VCaP (cell line): Measurements from ENCODE around the gene FOXJ3.

Source experiments
- H3K27ac ChIP-seq: fragments of 450-650 bp; 2 replicates; pipeline ENCODE4 v1.5.1; 2017
- CTCF ChIP-seq: fragments of 450-650 bp; conservative IDR thresholded peaks from 2 replicates; pipeline ENCODE4 v1.5.1; 2017; ENCODE audit warnings: mild to moderate bottlenecking, moderate library complexity

The FOXJ3 gene

GRCh38 chr1:42150651-42151050 lies 184.4 kb downstream of the FOXJ3 start:
- TF ChIP-seq CTCF, result no peak
- H3K27ac ChIP-seq, result no peak overlapping the region

- H3K27ac ChIP-seq, result no peak overlapping the region
- no peak for TF ChIP-seq CTCF
Observed at GRCh38 chr1:42148166-42148565, 186.9 kb downstream of the FOXJ3 start.

DNA sequence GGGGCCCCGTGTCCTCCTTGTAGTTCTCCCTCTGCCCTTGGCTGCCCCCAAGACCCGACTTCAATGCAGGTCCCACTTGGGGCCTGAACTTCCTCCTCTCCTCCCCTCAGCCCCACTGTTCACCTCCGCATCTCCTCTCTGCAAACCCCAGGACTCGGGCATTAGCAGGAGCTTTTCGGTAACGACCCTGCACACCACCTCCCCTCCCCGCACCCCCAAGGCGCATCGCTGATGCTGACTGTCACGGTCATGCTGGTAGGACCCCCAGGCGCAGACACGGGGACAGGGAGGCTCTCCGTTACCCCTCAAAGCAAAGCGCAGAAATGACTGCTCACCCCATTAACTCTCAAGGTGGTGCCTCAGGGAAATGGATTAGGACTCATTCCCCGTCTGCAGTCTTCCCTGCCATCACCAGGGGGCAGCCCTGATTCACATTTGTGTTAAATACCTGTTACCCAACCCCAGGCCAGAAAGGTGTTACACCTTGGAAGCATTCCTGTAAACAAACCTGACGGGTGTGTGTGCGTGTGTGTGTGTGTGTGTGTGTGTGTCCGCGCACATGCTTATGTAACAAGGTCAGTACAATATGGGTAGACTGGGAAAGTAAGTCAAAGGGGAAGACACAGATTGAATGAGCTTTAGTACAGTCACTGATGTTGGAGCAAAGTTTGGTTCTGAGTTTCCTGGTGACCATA lies 188.3 kb downstream of the FOXJ3 start:
- peak overlapping the region; percentile 18; the same call in 1 of the 2 replicates for H3K27ac ChIP-seq
- peak; percentile 90 for TF ChIP-seq CTCF

DNA sequence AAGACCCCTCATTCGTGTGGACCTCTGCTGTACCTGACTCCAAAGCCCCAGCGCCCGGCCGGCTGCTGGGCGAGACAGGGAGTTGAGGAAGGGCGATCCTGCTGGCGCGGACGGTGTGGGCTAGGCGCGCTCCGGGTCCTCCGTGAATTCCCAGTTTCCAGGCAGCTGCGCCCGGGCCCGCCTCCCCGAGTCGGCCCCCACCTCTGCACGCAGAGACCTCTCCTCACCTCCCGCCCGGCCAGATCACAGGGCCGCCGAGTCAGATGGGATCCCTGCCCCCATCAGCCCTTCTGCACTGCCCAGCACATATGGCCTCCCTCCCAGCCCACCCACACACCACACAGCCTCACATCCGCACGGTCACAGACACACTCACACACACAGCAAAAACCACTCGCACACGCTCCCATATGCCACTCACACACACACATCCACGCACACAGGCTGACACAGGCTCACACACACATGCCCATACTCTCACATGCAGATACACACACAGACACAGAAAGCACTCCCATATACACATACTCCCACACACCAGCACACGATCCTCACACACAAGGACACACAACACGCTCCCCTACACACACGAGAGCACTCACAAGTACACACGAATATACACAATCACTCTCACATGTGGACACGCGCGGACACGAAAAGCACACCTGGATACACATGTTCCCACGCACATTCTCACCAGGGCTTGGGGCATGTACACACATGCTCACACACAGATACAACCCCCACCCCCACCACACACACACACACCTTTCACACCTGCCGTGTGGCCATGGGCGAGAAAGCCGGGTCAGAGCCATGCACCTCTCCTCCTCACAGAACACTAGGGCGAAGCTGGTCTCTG lies 189.0 kb downstream of the FOXJ3 start:
- H3K27ac ChIP-seq, result no peak overlapping the region
- no peak for TF ChIP-seq CTCF

DNA sequence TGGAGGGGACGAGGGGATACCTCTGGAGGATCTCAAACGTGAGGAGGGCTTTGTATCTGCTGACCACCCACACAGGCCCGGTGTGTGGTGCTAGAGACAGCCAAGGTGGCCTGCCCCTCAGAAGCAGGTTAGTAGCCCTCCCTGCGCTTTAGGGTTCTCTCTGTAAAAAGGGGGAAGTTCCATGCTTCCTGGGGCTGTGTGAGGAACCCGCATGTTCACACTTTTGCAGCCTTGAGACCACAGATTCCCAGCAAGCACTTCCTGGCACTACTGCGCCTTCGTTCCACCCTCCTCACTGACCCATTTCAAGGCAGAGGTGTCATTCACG lies 189.7 kb downstream of the FOXJ3 start:
- no peak for TF ChIP-seq CTCF
- H3K27ac ChIP-seq, result no peak overlapping the region

DNA sequence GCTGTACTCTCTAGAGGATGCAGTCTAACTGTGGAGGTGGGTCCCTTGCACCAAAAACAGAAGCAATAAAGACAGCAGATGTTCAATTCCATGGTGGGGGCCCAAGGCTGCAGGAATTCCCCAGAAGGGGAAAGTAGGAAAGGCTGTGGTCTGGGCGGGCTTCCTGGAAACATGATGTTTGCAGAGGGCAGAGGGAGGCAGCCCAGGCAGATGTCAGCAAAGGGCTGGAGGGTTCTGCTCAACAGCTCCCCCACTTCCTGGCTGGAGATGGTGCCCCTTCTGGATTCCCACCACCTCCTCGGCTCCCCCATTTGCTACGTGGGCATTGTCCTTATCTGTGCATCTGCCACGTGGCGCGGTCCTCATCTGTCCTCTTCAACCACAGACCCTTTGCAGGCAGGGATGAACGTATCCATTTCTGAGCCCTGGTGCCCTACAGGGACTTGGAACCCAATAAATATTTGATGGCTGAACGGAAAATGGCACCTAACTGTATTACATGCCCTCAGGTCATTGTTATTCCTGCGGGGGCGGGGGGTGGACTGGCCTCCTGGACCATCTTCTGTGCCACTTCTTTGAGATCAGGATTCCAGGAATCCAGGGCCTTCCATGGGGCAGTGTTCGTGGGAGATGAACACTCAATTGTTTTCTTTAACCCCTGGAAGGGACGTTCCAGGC lies 190.2 kb downstream of the FOXJ3 start:
- H3K27ac ChIP-seq, result no peak overlapping the region

More for the DNA sequence above, 190.2 kb downstream of the FOXJ3 start:
- TF ChIP-seq CTCF, result no peak
